ENCODE measurements around the gene PMEPA1.

Gene PMEPA1

GRCh38 chr20:57676589-57677583 is 32.9 kb downstream of the PMEPA1 start:
- no peak for DNase-seq (ENCODE audit: low read depth)

- DNase-seq (ENCODE audit: low read depth) = no peak
These were observed 34.0 kb downstream of the PMEPA1 start for GRCh38 chr20:57675773-57676172.

GRCh38 chr20:57672953-57673575 is 36.8 kb downstream of the PMEPA1 start:
- no peak for DNase-seq (ENCODE audit: low read depth)

- no peak for DNase-seq (ENCODE audit: low read depth)
These were observed 37.7 kb downstream of the PMEPA1 start for GRCh38 chr20:57672164-57672563.

- DNase-seq (ENCODE audit: low read depth) = peak; percentile 4
These were observed 38.2 kb downstream of the PMEPA1 start for GRCh38 chr20:57671662-57672061.

GRCh38 chr20:57671072-57671391 is 38.8 kb downstream of the PMEPA1 start:
- no peak for DNase-seq (ENCODE audit: low read depth)

- DNase-seq (ENCODE audit: low read depth) = no peak
These were observed 39.3 kb downstream of the PMEPA1 start for GRCh38 chr20:57670288-57671071.

- DNase-seq (ENCODE audit: low read depth) = no peak
These were observed 40.2 kb downstream of the PMEPA1 start for GRCh38 chr20:57669632-57670031.

- no peak for DNase-seq (ENCODE audit: low read depth)
These were observed 41.7 kb downstream of the PMEPA1 start for GRCh38 chr20:57667924-57668782.

GRCh38 chr20:57667388-57667787 is 42.4 kb downstream of the PMEPA1 start:
- no peak for DNase-seq (ENCODE audit: low read depth)

- DNase-seq (ENCODE audit: low read depth) = no peak
These were observed 43.0 kb downstream of the PMEPA1 start for GRCh38 chr20:57666834-57667157.

GRCh38 chr20:57666106-57666833 is 43.5 kb downstream of the PMEPA1 start:
- DNase-seq (ENCODE audit: low read depth) = no peak

- no peak for DNase-seq (ENCODE audit: low read depth)
These were observed 44.2 kb downstream of the PMEPA1 start for GRCh38 chr20:57665589-57665971.

GRCh38 chr20:57664924-57665588 is 44.8 kb downstream of the PMEPA1 start:
- DNase-seq (ENCODE audit: low read depth) = no peak

GRCh38 chr20:57664476-57664875 is 45.3 kb downstream of the PMEPA1 start:
- DNase-seq (ENCODE audit: low read depth) = no peak

GRCh38 chr20:57663681-57664451 is 45.9 kb downstream of the PMEPA1 start:
- DNase-seq (ENCODE audit: low read depth) = no peak

GRCh38 chr20:57663241-57663640 is 46.6 kb downstream of the PMEPA1 start:
- DNase-seq (ENCODE audit: low read depth) = no peak

- no peak for DNase-seq (ENCODE audit: low read depth)
These were observed 47.2 kb downstream of the PMEPA1 start for GRCh38 chr20:57662456-57663240.

All from EH (cell line).